CD4-positive, CD25-positive, alpha-beta regulatory T cell (primary cell): Measurements from ENCODE around the gene HAUS1. TPM values are rescaled to one million over a fixed set of nuclear protein-coding genes. Genes with fewer than 3 reads are reported as not detected.
"Not testable (repeated sequence)": the region's sequence is repeated elsewhere in the genome, so short reads cannot be mapped to it uniquely, and the experiment has no call there.

Experiments
- ATAC-seq, 2 donors: fragments of 150-1000 bp; cut with Tn5 transposase; one replicate each; pipeline ENCODE4 v1.10.0; 2021; ENCODE audit warnings: low read depth in 2 of 2, moderate number of reproducible peaks in 2 of 2, moderate library complexity in 1 of 2
- DNase-seq, 3 donors: peaks; one replicate each; pipeline versions ENCODE4 v3.0.0 to v3.0.0-alpha.2; 2012 to 2022; ENCODE audit warnings: mixed read lengths in 1 of 3
- H3K27ac ChIP-seq: one replicate; pipeline ENCODE4 v1.7.0; 2013; ENCODE audit warnings: mild to moderate bottlenecking, low read length; ENCODE audit not compliant: insufficient read depth, poor library complexity, severe bottlenecking
- H3K27me3 ChIP-seq: one replicate; pipeline ENCODE4 v1.7.0; 2013; ENCODE audit warnings: low read length; ENCODE audit not compliant: control insufficient read depth, insufficient read depth
- H3K36me3 ChIP-seq: one replicate; pipeline ENCODE4 v1.7.0; 2013; ENCODE audit warnings: mild to moderate bottlenecking, low read length, moderate library complexity; ENCODE audit not compliant: control insufficient read depth, insufficient read depth
- H3K4me1 ChIP-seq: 2 replicates; pipeline ENCODE4 v1.7.0; 2013; ENCODE audit warnings: mild to moderate bottlenecking, low read length; ENCODE audit not compliant: insufficient read depth, control insufficient read depth, poor library complexity, severe bottlenecking
- H3K4me3 ChIP-seq: one replicate; pipeline ENCODE4 v1.7.0; 2013; ENCODE audit warnings: low read depth, mild to moderate bottlenecking, low read length, moderate library complexity
- H3K9me3 ChIP-seq, 2 experiments: 1 replicate in 1 of 2; 2 replicates in 1 of 2; pipeline ENCODE4 v1.7.0; 2013; ENCODE audit warnings: low read length in 2 of 2, mild to moderate bottlenecking in 1 of 2, moderate library complexity in 1 of 2; ENCODE audit not compliant: control insufficient read depth in 2 of 2
- H3K27ac Mint-ChIP-seq, 3 donors: one replicate each; pipeline ENCODE4 v1.8.0; 2020 to 2022; ENCODE audit warnings: mild to moderate bottlenecking in 3 of 3, mixed read lengths in 3 of 3, moderate library complexity in 2 of 3
- H3K27me3 Mint-ChIP-seq: one replicate; pipeline ENCODE4 v1.8.0; 2022; ENCODE audit warnings: mild to moderate bottlenecking, mixed read lengths
- H3K36me3 Mint-ChIP-seq: one replicate; pipeline ENCODE4 v1.8.0; 2020; ENCODE audit warnings: mixed read lengths
- H3K4me1 Mint-ChIP-seq, 4 donors: one replicate each; pipeline ENCODE4 v1.8.0; 2020 to 2022; ENCODE audit warnings: mixed read lengths in 4 of 4, mild to moderate bottlenecking in 1 of 4
- H3K4me3 Mint-ChIP-seq, 4 donors: one replicate each; pipeline ENCODE4 v1.8.0; 2020 to 2022; ENCODE audit warnings: mild to moderate bottlenecking in 4 of 4, mixed read lengths in 4 of 4, moderate library complexity in 3 of 4
- H3K9me3 Mint-ChIP-seq, 7 donors: one replicate each; pipeline ENCODE4 v1.8.0; 2020 to 2022; ENCODE audit warnings: mixed read lengths in 7 of 7, mild to moderate bottlenecking in 3 of 7, moderate library complexity in 2 of 7
- polyA plus RNA-seq, 4 donors: library from polyadenylated mRNA; unstranded; fragments of 300-500 nt; fragmentation: Illumina TruSeq; gene quantifications; one replicate each; pipeline ENCODE4 v1.2.3, GENCODE V29; 2021
- total RNA-seq: library from RNA; stranded (reverse); gene quantifications from one replicate; pipeline ENCODE4 v1.2.3, GENCODE V29; 2022

The HAUS1 gene
- total and polyA plus RNA-seq, 5 donors from 2014 or later: 21.3 to 72.1 (median 58.5) TPM

- Mint-ChIP-seq H3K36me3 (peaks cover 8% of the 10 kb centered on the region), H3K4me3 (peak overlapping the region; percentile 7 to 90 (median 82)), H3K27me3 (peaks cover 14% of the 10 kb centered on the region), H3K9me3 (peaks cover 0 to 1% (median 0%) of the 10 kb centered on the region in 7 donors), H3K27ac (peak overlapping the region; percentile 20 to 70 (median 68)), H3K4me1 (peaks cover 6 to 43% (median 22%) of the 10 kb centered on the region in 4 donors)
- Histone ChIP-seq H3K36me3 (peaks cover 4% of the 10 kb centered on the region), H3K9me3 (no peaks in the 10 kb centered on the region), H3K4me1 (peaks cover 34% of the 10 kb centered on the region), H3K27me3 (no peaks in the 10 kb centered on the region), H3K27ac (no peak overlapping the region), H3K4me3 (no peak overlapping the region)
- ATAC-seq (no peak), DNase-seq (no peak)
These were observed 31.2 kb upstream of the HAUS1 start for GRCh38 chr18:46072959-46073358.

DNA sequence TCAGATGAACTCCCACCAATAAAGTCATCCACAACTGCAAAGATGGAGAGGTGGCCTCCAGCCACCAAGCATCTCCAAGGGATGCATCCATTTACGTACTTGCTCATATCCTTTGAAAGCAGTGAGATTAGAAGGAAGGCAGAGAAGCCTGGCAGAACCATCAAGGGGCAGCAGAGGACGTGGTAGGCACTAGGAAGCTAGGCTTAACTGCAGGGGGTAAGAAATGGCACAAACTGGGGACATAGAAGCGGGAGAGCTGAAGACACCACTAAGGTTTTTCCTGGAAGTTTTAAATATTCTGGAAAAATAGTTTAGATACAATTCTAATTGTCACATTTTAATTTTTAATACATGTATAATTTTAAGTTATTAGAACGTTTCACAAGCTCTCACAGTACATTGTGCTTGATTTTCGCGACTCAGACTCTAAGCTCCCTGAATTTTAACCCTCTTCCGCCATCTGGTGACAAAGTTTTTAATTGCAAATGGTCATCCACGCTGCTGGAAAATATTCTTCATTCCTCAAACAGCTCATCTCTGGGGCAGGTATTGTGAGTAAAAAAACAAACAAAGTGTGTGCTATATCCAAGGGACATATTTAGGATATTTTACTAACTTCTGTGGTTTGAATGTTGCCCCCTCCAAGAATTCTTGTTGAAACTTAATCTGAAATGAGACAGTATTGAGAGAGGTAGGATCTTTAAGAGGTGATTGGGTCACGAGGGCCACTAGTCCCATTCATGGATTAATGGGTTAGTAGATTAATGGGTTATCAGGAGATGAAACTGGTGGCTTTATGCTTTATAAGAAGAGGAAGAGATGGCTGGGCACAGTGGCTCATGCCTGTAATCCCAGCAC is 30.5 kb upstream of the HAUS1 start:
- peak overlapping the region; percentile 34 for H3K4me3 ChIP-seq
- DNase-seq: peak; percentile 38 to 77 (median 75)
- Mint-ChIP-seq H3K27ac (peak overlapping the region in 2 of 3 donors; percentile 47 to 70), H3K4me3 (peak overlapping the region; percentile 7 to 90 (median 81)), H3K9me3 (peaks cover 0 to 1% (median 0%) of the 10 kb centered on the region in 7 donors), H3K27me3 (peaks cover 14% of the 10 kb centered on the region), H3K4me1 (peaks cover 6 to 42% (median 22%) of the 10 kb centered on the region in 4 donors), H3K36me3 (peaks cover 8% of the 10 kb centered on the region)
- no peaks in the 10 kb centered on the region for H3K27me3 ChIP-seq
- H3K4me1 ChIP-seq: peaks cover 34% of the 10 kb centered on the region
- peak; percentile 54 to 55 for ATAC-seq
- peaks cover 4% of the 10 kb centered on the region for H3K36me3 ChIP-seq
- no peaks in the 10 kb centered on the region for H3K9me3 ChIP-seq
- H3K27ac ChIP-seq: no peak overlapping the region

GRCh38 chr18:46079336-46079735 is 24.8 kb upstream of the HAUS1 start:
- Mint-ChIP-seq H3K9me3 (no peaks in the 10 kb centered on the region), H3K4me1 (peaks cover 0 to 6% (median 2%) of the 10 kb centered on the region in 4 donors), H3K27ac (peak overlapping the region in 1 of 3 donors; percentile 21), H3K36me3 (peaks cover 29% of the 10 kb centered on the region), H3K27me3 (no peaks in the 10 kb centered on the region), H3K4me3 (no peak overlapping the region)
- DNase-seq: no peak
- Histone ChIP-seq H3K36me3 (peaks cover 38% of the 10 kb centered on the region), H3K4me3 (no peak overlapping the region), H3K27me3 (no peaks in the 10 kb centered on the region), H3K4me1 (no peaks in the 10 kb centered on the region), H3K9me3 (no peaks in the 10 kb centered on the region), H3K27ac (no peak overlapping the region)
- no peak for ATAC-seq

GRCh38 chr18:46080156-46080555 is 24.0 kb upstream of the HAUS1 start:
- H3K4me3 Mint-ChIP-seq: no peak overlapping the region

DNA sequence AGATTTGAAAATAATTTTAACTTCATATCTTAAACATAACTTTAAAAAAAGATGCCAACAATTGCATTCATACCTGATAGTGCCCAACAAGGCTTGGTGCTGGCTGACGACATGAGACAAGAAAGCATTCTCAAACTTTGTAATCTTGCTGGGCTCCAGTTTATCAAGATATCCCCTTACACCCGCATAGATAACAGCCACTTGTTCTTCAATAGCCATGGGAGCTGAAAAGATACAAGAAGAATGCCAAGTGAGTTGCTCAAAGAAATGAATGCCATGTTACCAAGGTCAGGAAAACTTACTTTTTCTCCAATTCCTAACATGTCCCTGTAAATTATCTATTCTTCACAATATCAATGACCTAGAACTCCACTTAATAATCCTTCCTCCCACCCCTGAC is 19.8 kb upstream of the HAUS1 start:
- no peak for ATAC-seq
- Histone ChIP-seq H3K4me3 (no peak overlapping the region), H3K4me1 (no peaks in the 10 kb centered on the region), H3K9me3 (peaks cover 2 to 4% of the 10 kb centered on the region in 2 experiments), H3K27ac (no peak overlapping the region), H3K36me3 (peaks cover 84% of the 10 kb centered on the region), H3K27me3 (no peaks in the 10 kb centered on the region)
- peaks cover 2 to 9% (median 4%) of the 10 kb centered on the region in 4 donors for H3K4me1 Mint-ChIP-seq
- H3K27me3 Mint-ChIP-seq: no peaks in the 10 kb centered on the region
- H3K36me3 Mint-ChIP-seq: peaks cover 67% of the 10 kb centered on the region
- peak overlapping the region in 2 of 3 donors; percentile 38 to 51 for H3K27ac Mint-ChIP-seq
- no peak for DNase-seq
- H3K9me3 Mint-ChIP-seq: peaks cover 0 to 5% (median 0%) of the 10 kb centered on the region in 7 donors
- no peak overlapping the region for H3K4me3 Mint-ChIP-seq

More at GRCh38 chr18:46080156-46080555, 24.0 kb upstream of the HAUS1 start:
- no peak for DNase-seq
- Histone ChIP-seq H3K4me1 (no peaks in the 10 kb centered on the region), H3K9me3 (no peaks in the 10 kb centered on the region), H3K4me3 (no peak overlapping the region), H3K27ac (no peak overlapping the region), H3K27me3 (no peaks in the 10 kb centered on the region), H3K36me3 (peaks cover 46% of the 10 kb centered on the region)
- peak overlapping the region in 2 of 3 donors; percentile 21 to 80 for H3K27ac Mint-ChIP-seq
- H3K9me3 Mint-ChIP-seq: no peaks in the 10 kb centered on the region
- peaks cover 0 to 9% (median 4%) of the 10 kb centered on the region in 4 donors for H3K4me1 Mint-ChIP-seq
- H3K27me3 Mint-ChIP-seq: no peaks in the 10 kb centered on the region
- no peak for ATAC-seq
- H3K36me3 Mint-ChIP-seq: peaks cover 36% of the 10 kb centered on the region

- not testable (repeated sequence) for H3K9me3 Mint-ChIP-seq, DNase-seq, H3K27me3 ChIP-seq, ATAC-seq, H3K27ac ChIP-seq, H3K4me1 ChIP-seq, H3K4me3 ChIP-seq, H3K4me3 Mint-ChIP-seq, H3K9me3 ChIP-seq, H3K27me3 Mint-ChIP-seq
- Mint-ChIP-seq H3K4me1 (peaks cover 11 to 32% (median 19%) of the 10 kb centered on the region in 4 donors), H3K36me3 (peaks cover 63% of the 10 kb centered on the region), H3K27ac (peak overlapping the region in 1 of 3 donors; percentile 35)
- peaks cover 98% of the 10 kb centered on the region for H3K36me3 ChIP-seq
These were observed 15.7 kb upstream of the HAUS1 start for GRCh38 chr18:46088501-46088900.

DNA sequence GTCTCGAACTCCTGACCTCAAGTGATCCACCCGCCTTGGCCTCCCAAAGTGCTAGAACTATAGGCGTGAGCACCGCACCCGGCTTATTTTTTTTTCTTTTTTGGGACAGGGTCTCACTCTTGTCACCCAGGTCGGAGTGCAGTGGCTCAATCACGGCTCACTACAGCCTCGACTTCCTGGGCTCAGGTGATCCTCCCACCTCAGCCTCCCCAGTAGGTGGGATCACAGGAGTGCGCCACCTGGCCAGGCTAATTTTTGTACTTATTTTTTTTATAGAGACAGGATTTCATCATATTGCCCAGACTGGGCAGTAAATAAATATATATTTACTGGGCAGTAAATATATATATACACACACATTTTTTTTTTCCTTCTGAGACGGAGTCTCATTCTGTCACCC is 8.7 kb upstream of the HAUS1 start:
- DNase-seq: no peak
- peaks cover 18 to 72% (median 36%) of the 10 kb centered on the region in 4 donors for H3K4me1 Mint-ChIP-seq
- Histone ChIP-seq H3K4me3 (no peak overlapping the region), H3K4me1 (peaks cover 42% of the 10 kb centered on the region), H3K27ac (no peak overlapping the region), H3K27me3 (no peaks in the 10 kb centered on the region), H3K9me3 (no peaks in the 10 kb centered on the region), H3K36me3 (peaks cover 35% of the 10 kb centered on the region)
- peak overlapping the region; percentile 57 to 92 (median 72) for H3K4me3 Mint-ChIP-seq
- no peaks in the 10 kb centered on the region for H3K27me3 Mint-ChIP-seq
- peak overlapping the region in 1 of 3 donors; percentile 52 for H3K27ac Mint-ChIP-seq
- ATAC-seq: no peak
- H3K9me3 Mint-ChIP-seq: peaks cover 0 to 2% (median 0%) of the 10 kb centered on the region in 7 donors
- peaks cover 22% of the 10 kb centered on the region for H3K36me3 Mint-ChIP-seq
